OCI-LY1 (cell line): ENCODE data around the gene INPP5A.

ENCODE experiments used
- CTCF ChIP-seq: fragments of 200-600 bp; sonication (generic), shearing (Covaris generic); IDR thresholded peaks from 2 replicates; pipeline ENCODE4 v1.5.1; 2017; ENCODE audit warnings: mild to moderate bottlenecking, antibody characterized with exemption, low read length, moderate library complexity, mixed read lengths
- EZH2 ChIP-seq: fragments of 200-600 bp; sonication (generic), shearing (Covaris generic); IDR thresholded peaks from 2 replicates; pipeline ENCODE4 v1.8.0; 2017; ENCODE audit warnings: borderline replicate concordance, mixed run types, mild to moderate bottlenecking, antibody characterized with exemption, low read length, moderate library complexity, mixed read lengths

GRCh38 chr10:132735341-132735775 lies 197.8 kb downstream of the INPP5A start:
- no peak for TF ChIP-seq CTCF
- no peak for TF ChIP-seq EZH2
